IMR-90 (cell line): ENCODE data around the gene RUNX2. TPM values are rescaled to one million over a fixed set of nuclear protein-coding genes. Genes with fewer than 3 reads are reported as not detected.

Experiments used
- ATAC-seq: fragments of 200-7000 bp; cut with Tn5 transposase; 2 replicates; pipeline ENCODE4 v1.9.1; 2020; ENCODE audit warnings: low read depth, mild to moderate bottlenecking, moderate library complexity
- BruUV-seq: library from RNA; stranded (reverse); fragments of 400-500 nt; replicated peaks from 2 replicates; lab custom pipeline; 2021; lab: Mats Ljungman, UMichigan
- CTCF ChIA-PET: fragments of 300-600 bp; formaldehyde crosslinking; extraction: SDS; loops from one replicate; lab custom pipeline; 2021; ENCODE audit warnings: antibody characterized with exemption; lab: Yijun Ruan, JAX
- POLR2A ChIA-PET: fragments of 300-600 bp; sonication (Branson Sonifier 250); formaldehyde crosslinking; loops from one replicate; lab custom pipeline; 2022; ENCODE audit warnings: antibody characterized with exemption; ENCODE audit not compliant: unreplicated experiment; lab: Charles Lee
- DNase-seq: peaks from one replicate; pipeline ENCODE4 v3.0.0; 2013
- H2AFZ ChIP-seq: replicated peaks from 2 replicates; pipeline ENCODE3; 2013; ENCODE audit warnings: low read length, mild to moderate bottlenecking; ENCODE audit not compliant: poor library complexity
- H2AK5ac ChIP-seq: 2 replicates; pipeline ENCODE4 v1.6.1; 2013; ENCODE audit warnings: low read depth, low read length, inconsistent platforms
- H2AK9ac ChIP-seq: replicated peaks from 2 replicates; pipeline ENCODE3; 2013; ENCODE audit warnings: mild to moderate bottlenecking, low read depth, low read length, moderate library complexity; ENCODE audit not compliant: poor library complexity
- H2BK120ac ChIP-seq: 2 replicates; pipeline ENCODE4 v1.6.1; 2013; ENCODE audit warnings: low read depth, low read length, inconsistent platforms
- H2BK15ac ChIP-seq: 3 replicates; pipeline ENCODE4 v1.6.1; 2013; ENCODE audit warnings: low read depth, low read length, inconsistent platforms
- H2BK20ac ChIP-seq: 2 replicates; pipeline ENCODE4 v1.6.1; 2013; ENCODE audit warnings: low read depth, mild to moderate bottlenecking, inconsistent platforms, low read length, moderate library complexity
- H2BK5ac ChIP-seq: 2 replicates; pipeline ENCODE4 v1.6.1; 2013; ENCODE audit warnings: mild to moderate bottlenecking, low read depth, low read length, inconsistent platforms; ENCODE audit not compliant: poor library complexity, severe bottlenecking
- H3K14ac ChIP-seq: replicated peaks from 2 replicates; pipeline ENCODE4 v1.6.1; 2013; ENCODE audit warnings: low read depth, low read length, inconsistent platforms
- H3K18ac ChIP-seq: 2 replicates; pipeline ENCODE4 v1.6.1; 2013; ENCODE audit warnings: low read depth, low read length, control low read depth
- H3K23ac ChIP-seq: 2 replicates; pipeline ENCODE4 v1.6.1; 2013; ENCODE audit warnings: low read depth, low read length, inconsistent platforms
- H3K27ac ChIP-seq: 2 replicates; pipeline ENCODE4 v1.5.1; 2013; ENCODE audit warnings: mild to moderate bottlenecking, control low read depth, low read length; ENCODE audit not compliant: insufficient read depth
- H3K27me3 ChIP-seq: 2 replicates; pipeline ENCODE4 v1.6.1; 2013; ENCODE audit warnings: low read length; ENCODE audit not compliant: control insufficient read depth, insufficient read depth
- H3K36me3 ChIP-seq: 2 replicates; pipeline ENCODE4 v1.6.1; 2013; ENCODE audit warnings: low read length, mixed read lengths; ENCODE audit not compliant: control insufficient read depth, insufficient read depth
- H3K4ac ChIP-seq: 2 replicates; pipeline ENCODE4 v1.6.1; 2013; ENCODE audit warnings: low read depth, low read length, inconsistent platforms
- H3K4me1 ChIP-seq: 2 replicates; pipeline ENCODE4 v1.6.1; 2013; ENCODE audit warnings: low read length, mixed read lengths; ENCODE audit not compliant: control insufficient read depth, insufficient read depth
- H3K4me2 ChIP-seq: 2 replicates; pipeline ENCODE4 v1.6.1; 2013; ENCODE audit warnings: low read depth, mild to moderate bottlenecking, control low read depth, low read length, moderate library complexity
- H3K4me3 ChIP-seq: 2 replicates; pipeline ENCODE4 v1.5.1; 2013; ENCODE audit warnings: low read depth, mild to moderate bottlenecking, control low read depth, low read length, moderate library complexity; ENCODE audit not compliant: insufficient read depth
- H3K56ac ChIP-seq: 2 replicates; pipeline ENCODE4 v1.6.1; 2013; ENCODE audit warnings: low read length, inconsistent platforms; ENCODE audit not compliant: insufficient read depth; ENCODE audit errors: extremely low read depth
- H3K79me1 ChIP-seq, 2 experiments: 2 replicates each; pipeline ENCODE4 v1.6.1; 2013; ENCODE audit warnings: low read length in 2 of 2, inconsistent platforms in 1 of 2, low read depth in 1 of 2
- H3K9ac ChIP-seq: 2 replicates; pipeline ENCODE4 v1.6.1; 2013; ENCODE audit warnings: low read depth, low read length, control low read depth
- H3K9me1 ChIP-seq: 2 replicates; pipeline ENCODE4 v1.6.1; 2013; ENCODE audit warnings: low read length, inconsistent platforms; ENCODE audit not compliant: insufficient read depth
- H3K9me3 ChIP-seq: 2 replicates; pipeline ENCODE4 v1.6.1; 2013; ENCODE audit warnings: low read length; ENCODE audit not compliant: control insufficient read depth, insufficient read depth
- H4K20me1 ChIP-seq: 2 replicates; pipeline ENCODE4 v1.6.1; 2013; ENCODE audit warnings: low read length, inconsistent platforms; ENCODE audit not compliant: insufficient read depth
- H4K5ac ChIP-seq: 2 replicates; pipeline ENCODE4 v1.6.1; 2013; ENCODE audit warnings: mild to moderate bottlenecking, low read depth, low read length, control low read depth
- H4K8ac ChIP-seq, 2 experiments: 2 replicates each; pipeline ENCODE4 v1.6.1; 2013; ENCODE audit warnings: low read depth in 2 of 2, low read length in 2 of 2, control low read depth in 1 of 2, inconsistent platforms in 1 of 2
- H4K91ac ChIP-seq: 2 replicates; pipeline ENCODE4 v1.6.1; 2013; ENCODE audit warnings: low read depth, low read length, inconsistent platforms; ENCODE audit not compliant: insufficient read depth
- BHLHE40 ChIP-seq: fragments of 150-350 bp; IDR thresholded peaks from 2 replicates; pipeline ENCODE4 v1.6.1; 2016; ENCODE audit warnings: mild to moderate bottlenecking, low read depth, low read length
- CEBPB ChIP-seq: IDR thresholded peaks from 2 replicates; pipeline ENCODE4 v1.6.1; 2012; ENCODE audit warnings: low read depth, low read length, improper control_type of control experiment
- CHD1 ChIP-seq: IDR thresholded peaks from 2 replicates; pipeline ENCODE4 v1.6.1; 2012; ENCODE audit warnings: low read depth, low read length, improper control_type of control experiment
- ELK1 ChIP-seq: fragments of 150-350 bp; IDR thresholded peaks from 2 replicates; pipeline ENCODE4 v1.6.1; 2016; ENCODE audit warnings: low read depth, mild to moderate bottlenecking, low read length, moderate library complexity, borderline replicate concordance
- FOS ChIP-seq: fragments of 150-350 bp; IDR thresholded peaks from 2 replicates; pipeline ENCODE4 v1.6.1; 2016; ENCODE audit warnings: low read depth, low read length
- MAZ ChIP-seq: IDR thresholded peaks from 2 replicates; pipeline ENCODE4 v1.6.1; 2012; ENCODE audit warnings: low read depth, mild to moderate bottlenecking, low read length, improper control_type of control experiment, moderate library complexity, borderline replicate concordance
- MXI1 ChIP-seq: IDR thresholded peaks from 2 replicates; pipeline ENCODE4 v1.6.1; 2012; ENCODE audit warnings: low read depth, mild to moderate bottlenecking, low read length, moderate library complexity, borderline replicate concordance
- POLR2A ChIP-seq: IDR thresholded peaks from 2 replicates; pipeline ENCODE4 v1.6.1; 2012; ENCODE audit warnings: mild to moderate bottlenecking, low read depth, low read length
- RAD21 ChIP-seq: IDR thresholded peaks from 2 replicates; pipeline ENCODE4 v1.6.1; 2012; ENCODE audit warnings: low read length, improper control_type of control experiment
- RCOR1 ChIP-seq: IDR thresholded peaks from 2 replicates; pipeline ENCODE4 v1.6.1; 2012; ENCODE audit warnings: mild to moderate bottlenecking, low read length, improper control_type of control experiment; ENCODE audit not compliant: insufficient replicate concordance
- RFX5 ChIP-seq: IDR thresholded peaks from 2 replicates; pipeline ENCODE4 v1.8.0; 2012; ENCODE audit warnings: low read depth, mild to moderate bottlenecking, low read length, moderate library complexity
- SMC3 ChIP-seq: fragments of 150-350 bp; IDR thresholded peaks from 2 replicates; pipeline ENCODE4 v1.6.1; 2016; ENCODE audit warnings: low read depth, mild to moderate bottlenecking, antibody characterized with exemption, low read length, moderate library complexity
- USF2 ChIP-seq: fragments of 150-350 bp; IDR thresholded peaks from 2 replicates; pipeline ENCODE4 v1.6.1; 2017; ENCODE audit warnings: mild to moderate bottlenecking, antibody characterized with exemption, low read length, low read depth
- whole genome bisulfite sequencing, 2 experiments: methylation state at CpG; one replicate each; pipeline versions ENCODE4 v1.1.5 to v1.1.7; 2013; ENCODE audit warnings: missing lambda C conversion rate in 2 of 2; ENCODE audit not compliant: insufficient read length in 1 of 2; ENCODE audit errors: extremely low coverage in 2 of 2; 5-methylcytosine and 5-hydroxymethylcytosine counted together
- dilution Hi-C: fragments of 300-500 bp; cut with HindIII; formaldehyde crosslinking; loops from one replicate; pipeline ENCODE4 v1.14.3; 2018; ENCODE audit warnings: low sequenced_read_pairs; ENCODE audit not compliant: unreplicated experiment
- in situ Hi-C: fragments of 300-500 bp; cut with MboI; formaldehyde crosslinking; loops from 3 replicates; pipeline ENCODE4 v1.14.3; 2019; ENCODE audit warnings: low sequenced_read_pairs, inconsistent platforms, mixed read lengths
- intact Hi-C: fragments of 100-400 bp; cut with micrococcal nuclease; formaldehyde crosslinking; loops from 2 replicates; pipeline ENCODE4 v1.10.0; 2022
- polyA plus RNA-seq, 3 experiments: library from polyadenylated mRNA; depleted of rRNA; stranded (reverse); fragments of >200 nt; gene quantifications; 2 replicates each; pipeline ENCODE4 v1.2.3, GENCODE V29; 2012; ENCODE audit warnings: low replicate concordance in 1 of 3
- total RNA-seq: library from RNA; depleted of rRNA; stranded (reverse); fragments of >200 nt; gene quantifications from 2 replicates; pipeline ENCODE4 v1.2.3, GENCODE V29; 2012
- TF ChIP-seq, protein P1 (sequence below): conservative IDR thresholded peaks from 2 replicates; pipeline ENCODE4 v1.5.1; 2012; ENCODE audit warnings: mild to moderate bottlenecking, low read depth, low read length, improper control_type of control experiment

RUNX2 gene
- total and polyA plus RNA-seq, 2 of the 4 experiments (the other 2 are of a cell fraction): 2.3 to 4.7 TPM

DNA sequence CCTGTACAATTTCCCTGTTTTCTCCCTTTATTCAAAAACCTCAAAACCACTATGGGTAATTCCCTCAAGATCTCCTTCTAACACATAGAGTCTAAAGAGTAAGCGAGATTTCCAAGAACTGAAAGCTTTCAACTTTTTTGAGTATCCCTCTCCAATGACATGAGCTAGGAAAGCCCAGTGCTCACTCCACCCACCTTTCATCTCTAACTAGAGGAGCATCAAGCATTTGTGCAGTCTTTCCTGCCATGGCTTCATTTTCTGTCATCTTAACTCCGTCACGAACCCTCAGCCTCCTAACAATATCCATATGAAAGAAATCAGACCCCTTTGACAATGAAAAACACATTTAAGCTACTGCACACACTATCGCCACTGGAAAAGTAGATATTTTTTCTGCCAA, 141.5 kb downstream of the RUNX2 start:
- Histone ChIP-seq H3K79me1 (peaks cover 10 to 30% of the 10 kb centered on the region in 2 experiments; a peak in 3 of 4 replicates), H3K9ac (no peak overlapping the region), H3K9me3 (no peaks in the 10 kb centered on the region), H3K4me1 (peaks cover 3% of the 10 kb centered on the region), H3K56ac (no peak overlapping the region), H2AFZ (no peak overlapping the region), H4K5ac (no peak overlapping the region), H2BK5ac (no peak overlapping the region), H4K20me1 (no peaks in the 10 kb centered on the region), H3K14ac (no peak overlapping the region), H3K23ac (no peak overlapping the region), H2AK5ac (no peak overlapping the region), H3K18ac (no peak overlapping the region), H3K4ac (no peak overlapping the region), H3K27ac (no peak overlapping the region), H2BK20ac (no peak overlapping the region), H3K4me2 (no peak overlapping the region), H3K27me3 (no peaks in the 10 kb centered on the region), H2BK120ac (no peak overlapping the region), H4K91ac (no peak overlapping the region), H2AK9ac (no peak overlapping the region), H3K9me1 (peaks cover 3% of the 10 kb centered on the region; the same call in 1 of the 2 replicates), H4K8ac (no peak overlapping the region), H3K36me3 (peaks cover 2% of the 10 kb centered on the region; the same call in 1 of the 2 replicates), H2BK15ac (no peak overlapping the region), H3K4me3 (no peak overlapping the region)
- DNase-seq: no peak
- ChIA-PET CTCF (no interaction called here), POLR2A (interaction anchor here (0.5 kb wide), 1 partner anchor 50 kb away, joined by 3 read pairs; no protein-coding TSS in a partner anchor)
- TF ChIP-seq ELK1 (no peak), BHLHE40 (no peak), FOS (no peak), MAZ (no peak), MXI1 (no peak), CHD1 (no peak), CEBPB (no peak), USF2 (no peak), RFX5 (no peak), POLR2A (no peak), RCOR1 (no peak), SMC3 (no peak), RAD21 (no peak)
- TF ChIP-seq, protein P1, sequence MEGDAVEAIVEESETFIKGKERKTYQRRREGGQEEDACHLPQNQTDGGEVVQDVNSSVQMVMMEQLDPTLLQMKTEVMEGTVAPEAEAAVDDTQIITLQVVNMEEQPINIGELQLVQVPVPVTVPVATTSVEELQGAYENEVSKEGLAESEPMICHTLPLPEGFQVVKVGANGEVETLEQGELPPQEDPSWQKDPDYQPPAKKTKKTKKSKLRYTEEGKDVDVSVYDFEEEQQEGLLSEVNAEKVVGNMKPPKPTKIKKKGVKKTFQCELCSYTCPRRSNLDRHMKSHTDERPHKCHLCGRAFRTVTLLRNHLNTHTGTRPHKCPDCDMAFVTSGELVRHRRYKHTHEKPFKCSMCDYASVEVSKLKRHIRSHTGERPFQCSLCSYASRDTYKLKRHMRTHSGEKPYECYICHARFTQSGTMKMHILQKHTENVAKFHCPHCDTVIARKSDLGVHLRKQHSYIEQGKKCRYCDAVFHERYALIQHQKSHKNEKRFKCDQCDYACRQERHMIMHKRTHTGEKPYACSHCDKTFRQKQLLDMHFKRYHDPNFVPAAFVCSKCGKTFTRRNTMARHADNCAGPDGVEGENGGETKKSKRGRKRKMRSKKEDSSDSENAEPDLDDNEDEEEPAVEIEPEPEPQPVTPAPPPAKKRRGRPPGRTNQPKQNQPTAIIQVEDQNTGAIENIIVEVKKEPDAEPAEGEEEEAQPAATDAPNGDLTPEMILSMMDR: no peak
- intact Hi-C loops (no loop called here), in situ Hi-C loops (no loop called here), dilution Hi-C loops (no loop called here)
- WGBS, 2 experiments: 100% methylated on average over 1 of the region's 4 CpGs; no CpG with 5 or more reads in 1 of the 2 experiments
- no TSS peak for BruUV-seq
- no peak for ATAC-seq
